Lung (tissue), 12 donors: ENCODE results near the gene CCDC27. TPM values are rescaled to one million over a fixed set of nuclear protein-coding genes. Genes with fewer than 3 reads are reported as not detected.

Experiments used
- ATAC-seq: fragments of 200-7000 bp; cut with Tn5 transposase; one replicate; pipeline ENCODE4 v1.9.1; 2020; ENCODE audit warnings: moderate number of reproducible peaks; ENCODE audit not compliant: insufficient read depth, low FRiP score
- DNase-seq, 3 donors: peaks; one replicate each; pipeline ENCODE4 v3.0.0-alpha.2; 2013 to 2017
- H3K27ac ChIP-seq, 2 donors: one replicate each; pipeline ENCODE4 v1.5.1; 2013; ENCODE audit warnings: mild to moderate bottlenecking in 2 of 2, moderate library complexity in 2 of 2, control low read depth in 1 of 2, inconsistent platforms in 1 of 2, low read depth in 1 of 2, low read length in 1 of 2
- H3K27me3 ChIP-seq, 3 donors: one replicate each; pipeline ENCODE4 v1.5.1; 2013; ENCODE audit warnings: low read length in 2 of 3; ENCODE audit not compliant: control insufficient read depth in 3 of 3, insufficient read depth in 3 of 3
- H3K36me3 ChIP-seq, 4 donors: one replicate each; pipeline ENCODE4 v1.5.1; 2013; ENCODE audit warnings: low read length in 4 of 4, mild to moderate bottlenecking in 1 of 4, moderate library complexity in 1 of 4; ENCODE audit not compliant: control insufficient read depth in 4 of 4, insufficient read depth in 4 of 4
- H3K4me1 ChIP-seq, 5 donors: one replicate each; pipeline ENCODE4 v1.5.1; 2013; ENCODE audit warnings: low read length in 5 of 5, mild to moderate bottlenecking in 2 of 5, moderate library complexity in 1 of 5; ENCODE audit not compliant: control insufficient read depth in 5 of 5, insufficient read depth in 5 of 5
- H3K4me3 ChIP-seq: one replicate; pipeline ENCODE4 v1.5.1; 2013; ENCODE audit warnings: mild to moderate bottlenecking, control low read depth, moderate library complexity
- H3K9ac ChIP-seq, 2 donors: one replicate each; pipeline ENCODE4 v1.5.1; 2013; ENCODE audit warnings: low read length in 2 of 2, control low read depth in 1 of 2; ENCODE audit not compliant: insufficient read depth in 1 of 2
- H3K9me3 ChIP-seq, 4 donors: one replicate each; pipeline ENCODE4 v1.5.1; 2013; ENCODE audit warnings: low read length in 3 of 4, mild to moderate bottlenecking in 1 of 4, moderate library complexity in 1 of 4; ENCODE audit not compliant: control insufficient read depth in 4 of 4, insufficient read depth in 3 of 4
- WGBS, 2 donors: extraction: QIAGEN DNeasy Blood & Tissue Kit; methylation state at CpG; one replicate each; pipeline ENCODE4 v1.1.7; 2013; 5-methylcytosine and 5-hydroxymethylcytosine counted together
- polyA plus RNA-seq, 2 donors: library from polyadenylated mRNA; stranded (reverse); fragments of 200-250 nt; gene quantifications; one replicate each; pipeline ENCODE4 v1.2.1, GENCODE V29; 2013
- total RNA-seq, 2 donors: library from RNA; depleted of rRNA in 1 of 2; stranded (reverse); fragments of >200 nt in 1 of 2; gene quantifications; one replicate each; pipeline ENCODE4 v1.2.1, GENCODE V29; 2014 to 2021
- TF ChIP-seq, protein P1 (sequence below): IDR thresholded peaks from 2 replicates; pipeline ENCODE4 v1.5.1; 2012; ENCODE audit warnings: mild to moderate bottlenecking; ENCODE audit errors: control extremely low read depth, extremely low read depth
- donor health status: control.
- donor health status: control.
- donor health status: Bipolar disorder and iron deficiency.
- donor health status: healthy.
- donor health status: DM: yes; HTN: yes; CAD: no.

The CCDC27 gene
- total and polyA plus RNA-seq, 4 donors: not detected

DNA sequence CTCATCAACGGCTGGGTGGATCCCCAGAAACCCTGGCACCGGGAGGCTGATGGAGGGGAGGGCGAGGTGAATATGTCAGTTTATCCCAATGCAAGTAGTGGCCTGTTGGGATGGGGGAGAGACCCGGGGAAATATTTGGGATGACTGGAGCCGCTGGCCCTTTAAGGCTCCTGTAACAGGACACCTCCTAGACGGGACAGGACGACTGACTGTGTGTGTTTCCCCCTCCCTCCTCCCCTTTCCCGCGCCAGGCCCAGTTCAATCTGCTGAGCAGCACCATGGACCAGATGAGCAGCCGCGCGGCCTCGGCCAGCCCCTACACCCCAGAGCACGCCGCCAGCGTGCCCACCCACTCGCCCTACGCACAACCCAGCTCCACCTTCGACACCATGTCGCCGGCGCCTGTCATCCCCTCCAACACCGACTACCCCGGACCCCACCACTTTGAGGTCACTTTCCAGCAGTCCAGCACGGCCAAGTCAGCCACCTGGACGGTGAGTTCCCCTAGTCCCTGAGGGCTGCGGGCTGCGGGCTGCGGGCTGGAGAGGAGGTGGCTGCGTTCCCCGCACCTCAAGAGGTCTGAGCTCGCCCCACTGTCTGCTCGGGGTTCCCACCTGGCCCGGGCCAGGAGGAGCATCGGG is 44.8 kb upstream of the CCDC27 start:
- Histone ChIP-seq H3K27me3 (peaks cover 4 to 10% (median 7%) of the 10 kb centered on the region in 3 donors), H3K4me3 (no peak overlapping the region), H3K36me3 (no peaks in the 10 kb centered on the region), H3K9ac (no peak overlapping the region), H3K4me1 (peaks cover 0 to 3% (median 0%) of the 10 kb centered on the region in 5 donors), H3K27ac (no peak overlapping the region), H3K9me3 (no peaks in the 10 kb centered on the region)
- DNase-seq (no peak), ATAC-seq (no peak)
- 34 to 43% methylated on average over 35 of the region's 35 CpGs for WGBS, 2 donors
- TF ChIP-seq, protein P1, sequence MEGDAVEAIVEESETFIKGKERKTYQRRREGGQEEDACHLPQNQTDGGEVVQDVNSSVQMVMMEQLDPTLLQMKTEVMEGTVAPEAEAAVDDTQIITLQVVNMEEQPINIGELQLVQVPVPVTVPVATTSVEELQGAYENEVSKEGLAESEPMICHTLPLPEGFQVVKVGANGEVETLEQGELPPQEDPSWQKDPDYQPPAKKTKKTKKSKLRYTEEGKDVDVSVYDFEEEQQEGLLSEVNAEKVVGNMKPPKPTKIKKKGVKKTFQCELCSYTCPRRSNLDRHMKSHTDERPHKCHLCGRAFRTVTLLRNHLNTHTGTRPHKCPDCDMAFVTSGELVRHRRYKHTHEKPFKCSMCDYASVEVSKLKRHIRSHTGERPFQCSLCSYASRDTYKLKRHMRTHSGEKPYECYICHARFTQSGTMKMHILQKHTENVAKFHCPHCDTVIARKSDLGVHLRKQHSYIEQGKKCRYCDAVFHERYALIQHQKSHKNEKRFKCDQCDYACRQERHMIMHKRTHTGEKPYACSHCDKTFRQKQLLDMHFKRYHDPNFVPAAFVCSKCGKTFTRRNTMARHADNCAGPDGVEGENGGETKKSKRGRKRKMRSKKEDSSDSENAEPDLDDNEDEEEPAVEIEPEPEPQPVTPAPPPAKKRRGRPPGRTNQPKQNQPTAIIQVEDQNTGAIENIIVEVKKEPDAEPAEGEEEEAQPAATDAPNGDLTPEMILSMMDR: no peak

DNA sequence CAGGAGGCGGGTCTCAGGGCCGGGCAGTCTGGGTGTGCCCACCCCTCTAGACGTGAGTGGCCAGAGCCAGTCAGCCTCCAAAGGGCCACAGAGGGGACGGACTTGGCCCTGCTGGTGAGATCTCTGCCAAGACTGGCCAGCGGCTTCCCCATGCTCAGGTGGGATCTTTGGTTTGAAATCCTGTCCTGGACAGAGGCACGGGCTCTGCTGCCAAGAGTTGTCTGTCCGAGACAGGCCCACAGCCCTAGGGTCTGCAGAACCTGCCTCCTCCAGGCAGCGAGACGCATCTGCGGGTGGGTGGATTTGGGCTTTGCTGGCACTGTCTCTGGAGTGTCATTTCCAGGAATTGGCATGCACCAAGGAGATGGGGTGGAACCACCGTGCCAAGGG is 44.3 kb upstream of the CCDC27 start:
- Histone ChIP-seq H3K9ac (no peak overlapping the region), H3K27me3 (peaks cover 4 to 10% (median 7%) of the 10 kb centered on the region in 3 donors), H3K9me3 (no peaks in the 10 kb centered on the region), H3K4me3 (no peak overlapping the region), H3K36me3 (no peaks in the 10 kb centered on the region), H3K4me1 (peaks cover 0 to 3% (median 2%) of the 10 kb centered on the region in 5 donors), H3K27ac (no peak overlapping the region)
- WGBS, 2 donors: 66 to 78% methylated on average over 11 of the region's 11 CpGs
- DNase-seq: no peak
- ATAC-seq: no peak
- TF ChIP-seq, protein P1: no peak

DNA sequence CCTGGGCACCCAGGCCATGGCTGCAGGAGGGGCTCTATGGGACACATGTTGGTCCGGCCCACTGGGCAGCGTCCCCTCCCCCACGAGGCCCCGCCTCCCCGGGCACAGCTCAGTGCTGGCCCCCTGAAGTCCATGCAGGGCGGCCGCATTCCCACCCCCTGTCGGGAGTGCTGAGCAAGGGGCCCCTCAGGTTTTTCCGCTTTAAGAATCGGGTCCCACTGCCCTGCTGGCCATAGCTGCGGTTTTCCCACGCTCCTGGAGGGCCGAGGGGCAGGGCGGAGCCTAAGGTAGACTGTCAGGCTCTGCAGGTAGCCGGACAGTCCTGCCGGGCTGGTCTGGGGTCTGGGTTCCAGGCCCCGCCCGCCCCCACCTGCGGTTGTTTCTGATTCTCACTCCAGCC is 43.5 kb upstream of the CCDC27 start:
- Histone ChIP-seq H3K9me3 (no peaks in the 10 kb centered on the region), H3K4me1 (peaks cover 0 to 10% (median 3%) of the 10 kb centered on the region in 5 donors), H3K27ac (no peak overlapping the region), H3K36me3 (no peaks in the 10 kb centered on the region), H3K4me3 (no peak overlapping the region), H3K27me3 (peaks cover 4 to 10% (median 7%) of the 10 kb centered on the region in 3 donors), H3K9ac (no peak overlapping the region)
- WGBS, 2 donors: 14 to 31% methylated on average over 19 of the region's 19 CpGs
- peak in 2 of 3 donors; percentile 26 to 40 for DNase-seq
- TF ChIP-seq, protein P1: no peak
- ATAC-seq: no peak

DNA sequence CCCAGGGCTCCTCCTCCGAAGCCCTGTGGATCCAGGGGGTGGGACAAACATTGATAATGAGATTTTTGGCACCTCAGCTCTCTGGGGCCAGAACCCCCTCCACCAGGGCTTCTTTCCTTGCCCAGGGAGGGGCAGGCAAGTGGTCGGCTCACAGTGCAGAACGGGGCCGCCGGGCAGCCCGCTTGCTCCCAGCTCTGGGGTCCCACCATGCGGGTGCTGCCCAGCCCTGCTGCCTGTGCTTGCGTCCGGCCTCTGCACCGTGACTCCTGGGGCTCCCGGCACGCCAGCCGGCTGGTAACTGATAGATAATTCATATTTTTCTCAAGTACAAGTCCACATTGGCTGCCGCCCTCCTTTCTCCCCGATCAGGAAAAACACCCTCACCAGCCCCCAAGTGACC is 42.0 kb upstream of the CCDC27 start:
- Histone ChIP-seq H3K9me3 (no peaks in the 10 kb centered on the region), H3K27me3 (peaks cover 4 to 10% (median 7%) of the 10 kb centered on the region in 3 donors), H3K4me1 (peaks cover 0 to 17% (median 3%) of the 10 kb centered on the region in 5 donors), H3K9ac (no peak overlapping the region), H3K36me3 (no peaks in the 10 kb centered on the region), H3K27ac (no peak overlapping the region), H3K4me3 (no peak overlapping the region)
- WGBS, 2 donors: 88 to 89% methylated on average over 15 of the region's 15 CpGs
- no peak for ATAC-seq
- TF ChIP-seq, protein P1: no peak
- no peak for DNase-seq
